Cortex of kidney (tissue), 1 donor: ENCODE data around the gene CHRNA1.

Source experiments
- DNase-seq: peaks from one replicate; lab custom pipeline; 2025; lab: John Stamatoyannopoulos, UW

Gene CHRNA1

GRCh38 chr2:174764280-174765255 lies at the start of gene CHRNA1:
TSS of gene CHRNA1 (minus strand) at chr2:174764472. CDS start at chr2:174764394, 78 bp downstream.
- DNase-seq, result no peak

GRCh38 chr2:174812037-174812436 lies 47.8 kb upstream of the CHRNA1 start:
- DNase-seq, result no peak

- no peak for DNase-seq
Measured at GRCh38 chr2:174807931-174808330, 43.7 kb upstream of the CHRNA1 start.

- DNase-seq, result no peak
Measured at GRCh38 chr2:174805803-174806202, 41.5 kb upstream of the CHRNA1 start.

- DNase-seq, result no peak
Measured at GRCh38 chr2:174802459-174802858, 38.2 kb upstream of the CHRNA1 start.

- DNase-seq, result no peak
Measured at GRCh38 chr2:174800436-174801205, 36.3 kb upstream of the CHRNA1 start.

GRCh38 chr2:174798801-174799200 lies 34.5 kb upstream of the CHRNA1 start:
- DNase-seq, result no peak

GRCh38 chr2:174797781-174798276 lies 33.6 kb upstream of the CHRNA1 start:
- DNase-seq, result no peak

GRCh38 chr2:174796319-174796771 lies 32.1 kb upstream of the CHRNA1 start:
- DNase-seq, result no peak

- no peak for DNase-seq
Measured at GRCh38 chr2:174794851-174795374, 30.6 kb upstream of the CHRNA1 start.

- no peak for DNase-seq
Measured at GRCh38 chr2:174792309-174793025, 28.2 kb upstream of the CHRNA1 start.

- DNase-seq, result no peak
Measured at GRCh38 chr2:174791746-174792280, 27.5 kb upstream of the CHRNA1 start.

GRCh38 chr2:174791020-174791419 lies 26.7 kb upstream of the CHRNA1 start:
- no peak for DNase-seq

GRCh38 chr2:174789001-174789400 lies 24.7 kb upstream of the CHRNA1 start:
- DNase-seq, result no peak

- no peak for DNase-seq
Measured at GRCh38 chr2:174788291-174788929, 24.1 kb upstream of the CHRNA1 start.

GRCh38 chr2:174787487-174788205 lies 23.4 kb upstream of the CHRNA1 start:
- no peak for DNase-seq

GRCh38 chr2:174786066-174786725 lies 21.9 kb upstream of the CHRNA1 start:
- DNase-seq, result no peak

- no peak for DNase-seq
Measured at GRCh38 chr2:174785481-174785880, 21.2 kb upstream of the CHRNA1 start.

GRCh38 chr2:174784909-174785308 lies 20.6 kb upstream of the CHRNA1 start:
- DNase-seq, result no peak

GRCh38 chr2:174784316-174784715 lies 20.0 kb upstream of the CHRNA1 start:
- DNase-seq, result no peak
